ENCODE data around the gene MYNN.

DNA sequence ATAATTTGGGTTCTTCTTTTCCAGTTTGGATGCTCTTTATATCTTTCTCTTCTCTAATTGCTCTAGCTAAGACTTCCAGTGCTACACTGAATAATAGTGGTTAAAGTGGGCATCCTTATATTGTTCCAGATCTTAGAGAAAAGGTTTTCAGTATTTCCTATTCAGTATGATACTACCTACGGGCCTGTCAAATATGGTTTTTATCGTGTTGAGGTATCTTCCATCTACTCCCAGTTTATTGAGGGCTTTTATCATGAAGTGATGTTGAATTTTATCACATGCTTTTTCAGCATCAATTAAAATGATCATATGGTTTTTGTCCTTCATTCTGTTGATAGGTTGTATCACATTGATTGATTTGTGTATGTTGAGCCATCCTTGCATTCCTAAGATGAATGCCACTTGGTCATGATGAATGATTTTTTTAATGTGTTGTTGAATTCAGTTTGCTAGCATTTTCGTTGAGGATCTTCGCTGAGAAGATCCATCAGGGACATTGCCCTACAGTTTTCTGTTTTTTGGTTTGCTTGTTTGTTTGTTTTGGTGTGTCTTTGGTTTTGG is 42.5 kb downstream of the MYNN start:
- TF ChIP-seq POLR2AphosphoS5 (IDR thresholded peaks at IDR 0.05; ENCODE audit: borderline replicate concordance, low read depth, low read length): no peak
- no peak for TF ChIP-seq EZH2 (IDR thresholded peaks at IDR 0.05)

Measured in SK-N-MC (cell line).